Superior temporal gyrus (tissue), 1 donor: ENCODE measurements around the gene ACTR10.

ENCODE experiments used
- DNase-seq: peaks from one replicate; pipeline ENCODE4 v3.0.0-alpha.2; 2016; ENCODE audit errors: extremely low spot score

Gene ACTR10

GRCh38 chr14:58199726-58200479 is at the start of gene ACTR10:
Gene ACTR10 (plus strand): TSS chr14:58200149. CDS start chr14:58200218, 69 bp downstream.
- peak; percentile 81 for DNase-seq

GRCh38 chr14:58150243-58150805 is 49.6 kb upstream of the ACTR10 start:
- DNase-seq, result no peak

GRCh38 chr14:58151133-58152013 is 48.6 kb upstream of the ACTR10 start:
- DNase-seq, result peak; percentile 40

- peak; percentile 87 for DNase-seq
Measured at GRCh38 chr14:58152014-58152857, 47.7 kb upstream of the ACTR10 start, which contains the start of gene ARMH4. Gene ARMH4 (minus strand): TSS chr14:58152213. CDS start chr14:58139358, 12,855 bp downstream.

- no peak for DNase-seq
Measured at GRCh38 chr14:58160561-58160960, 39.4 kb upstream of the ACTR10 start.

- peak; percentile 94 for DNase-seq
Measured at GRCh38 chr14:58166005-58166983, 33.7 kb upstream of the ACTR10 start.

GRCh38 chr14:58167057-58167456 is 32.9 kb upstream of the ACTR10 start:
- peak; percentile 54 for DNase-seq

- peak; percentile 39 for DNase-seq
Measured at GRCh38 chr14:58167891-58168290, 32.1 kb upstream of the ACTR10 start.

- peak; percentile 22 for DNase-seq
Measured at GRCh38 chr14:58171090-58171489, 28.9 kb upstream of the ACTR10 start.

GRCh38 chr14:58177125-58177524 is 22.8 kb upstream of the ACTR10 start:
- no peak for DNase-seq

GRCh38 chr14:58189176-58189575 is 10.8 kb upstream of the ACTR10 start:
- DNase-seq, result no peak

GRCh38 chr14:58191763-58192601 is 8.0 kb upstream of the ACTR10 start:
- DNase-seq, result no peak

GRCh38 chr14:58193542-58193941 is 6.4 kb upstream of the ACTR10 start:
- no peak for DNase-seq

GRCh38 chr14:58196198-58196597 is 3.8 kb upstream of the ACTR10 start:
- no peak for DNase-seq

GRCh38 chr14:58198086-58198485 is 1.9 kb upstream of the ACTR10 start:
- no peak for DNase-seq

GRCh38 chr14:58200480-58200841 is 512 bp downstream of the ACTR10 start:
- peak; percentile 57 for DNase-seq

- no peak for DNase-seq
Measured at GRCh38 chr14:58200846-58201245, 897 bp downstream of the ACTR10 start.

- DNase-seq, result no peak
Measured at GRCh38 chr14:58213176-58213575, 13.2 kb downstream of the ACTR10 start.

- DNase-seq, result no peak
Measured at GRCh38 chr14:58215191-58215914, 15.4 kb downstream of the ACTR10 start.
